Stimulated activated CD8-positive, alpha-beta memory T cell treated with anti-CD3 and anti-CD28 coated beads, Interleukin-4, amount 100 ng/mL, for 48 hours (primary cell): ENCODE measurements around the gene MTERF2.

ENCODE experiments used
- DNase-seq: peaks from one replicate; pipeline ENCODE4 v3.0.0-alpha.2; 2020

Gene MTERF2

DNA sequence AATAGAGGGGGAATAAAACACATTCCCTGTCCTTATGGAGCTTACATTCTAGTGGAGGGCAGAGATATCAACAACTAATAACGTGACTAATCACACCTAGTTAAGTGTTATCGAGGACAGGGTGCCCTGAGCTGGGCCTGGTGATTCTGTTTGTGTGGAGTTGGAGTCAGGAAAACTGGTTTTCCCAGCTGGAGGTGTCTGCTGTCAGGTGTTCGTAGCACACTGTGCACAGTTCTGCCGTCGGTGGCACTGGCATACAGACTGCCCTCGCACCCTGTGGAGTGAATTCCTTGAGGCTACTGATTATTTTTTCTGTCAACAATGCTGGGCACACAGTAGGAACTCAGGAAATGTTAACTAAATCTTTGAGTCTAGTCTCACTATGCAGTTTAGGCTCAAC lies 900 bp upstream of the MTERF2 start:
- no peak for DNase-seq

DNA sequence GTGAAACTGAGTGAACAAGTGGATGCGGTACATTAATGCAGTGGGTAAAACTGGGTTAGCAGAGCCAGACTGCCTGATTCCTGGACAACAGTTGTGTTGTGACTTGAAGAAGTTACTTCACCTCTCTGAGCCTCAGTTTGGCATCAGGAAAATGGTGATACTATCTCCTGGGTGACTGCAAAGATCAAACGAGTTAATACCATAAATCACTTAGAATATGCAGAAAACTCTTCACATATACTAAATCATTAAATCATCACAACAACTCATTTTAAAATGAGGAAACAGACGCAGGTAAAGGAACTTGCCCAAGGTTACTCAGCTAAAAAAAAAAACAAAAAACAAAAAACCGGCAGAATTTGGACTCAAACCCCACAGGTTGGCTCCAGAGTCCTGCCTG lies 811 bp downstream of the MTERF2 start:
- no peak for DNase-seq

DNA sequence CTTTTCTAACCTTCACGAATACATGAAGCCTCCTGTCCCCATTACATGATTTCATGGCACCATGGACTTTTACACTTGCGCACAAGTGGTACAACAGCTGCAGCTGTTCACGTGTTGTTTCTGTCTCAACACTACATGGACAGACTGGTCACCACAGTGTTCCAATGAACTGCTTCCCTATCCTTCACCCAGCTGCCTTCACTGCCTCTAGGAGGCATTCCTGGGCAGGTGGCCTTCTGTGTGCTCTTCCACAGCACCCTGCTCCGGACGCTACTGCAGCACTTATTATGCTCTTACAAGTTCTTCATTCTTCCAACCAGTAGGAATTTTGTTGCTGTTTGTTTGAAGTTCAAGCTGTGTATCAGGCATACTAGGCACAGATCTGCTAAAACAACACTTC lies 1.5 kb downstream of the MTERF2 start:
- no peak for DNase-seq

DNA sequence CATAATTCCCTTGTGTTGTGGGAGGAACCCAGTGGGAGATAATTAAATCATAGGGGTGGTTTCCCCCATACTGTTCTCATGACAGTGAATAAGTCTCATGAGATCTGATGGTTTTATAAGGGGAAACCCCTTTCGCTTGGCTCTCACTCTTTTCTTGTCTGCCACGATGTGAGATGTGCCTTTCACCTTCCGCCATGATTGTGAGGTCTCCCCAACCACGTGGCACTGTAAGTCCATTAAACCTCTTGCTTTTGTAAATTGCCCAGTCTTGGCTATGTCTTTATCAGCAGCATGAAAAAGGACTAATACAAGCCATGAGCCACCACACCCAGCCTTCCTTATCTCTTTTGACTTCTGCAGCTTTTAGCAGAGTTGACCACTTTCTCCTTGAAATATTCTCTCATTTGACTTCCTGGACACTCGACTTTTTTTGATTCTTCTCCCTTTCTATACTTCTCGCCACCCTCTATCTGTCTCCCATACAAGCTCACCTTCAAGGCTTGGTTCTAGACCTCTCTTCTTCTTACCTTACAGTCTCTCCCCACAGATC lies 2.3 kb downstream of the MTERF2 start:
- no peak for DNase-seq

DNA sequence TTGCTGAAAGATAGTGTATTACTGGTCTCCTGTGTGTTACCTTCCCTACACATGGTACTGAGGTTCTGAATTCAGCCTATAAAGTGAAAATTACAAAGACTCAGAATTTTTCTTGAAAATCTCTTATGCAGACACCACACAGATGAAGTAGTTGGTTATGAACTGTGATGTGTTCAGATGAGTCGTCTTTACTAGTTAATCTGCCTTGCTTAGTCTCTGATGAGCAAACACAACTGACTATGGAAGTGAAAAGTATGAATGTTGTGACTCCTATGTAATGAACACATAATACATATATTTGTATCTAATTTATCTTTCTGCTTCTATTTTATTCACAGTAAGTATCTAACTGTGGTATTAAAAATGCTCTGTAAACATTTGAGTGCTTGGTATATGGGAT lies 4.7 kb downstream of the MTERF2 start:
- no peak for DNase-seq

DNA sequence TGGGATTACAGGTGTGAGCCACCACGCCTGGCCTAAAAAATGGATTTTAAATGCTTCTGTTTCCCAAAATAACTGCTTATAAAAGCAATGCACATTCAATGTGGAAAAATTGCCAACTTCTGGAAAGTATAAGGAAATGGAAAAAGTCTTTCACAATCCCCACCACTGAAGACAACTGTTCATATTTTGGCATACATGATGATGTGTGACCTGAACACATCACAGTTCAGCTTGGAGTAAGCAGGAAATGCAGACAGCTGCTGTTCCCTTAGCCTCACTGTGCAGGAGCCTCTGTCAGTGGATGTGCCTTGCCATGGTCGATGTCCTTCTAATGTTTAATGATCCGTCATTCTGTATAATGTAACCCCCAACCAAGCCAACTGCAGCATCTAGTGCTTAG lies 5.2 kb downstream of the MTERF2 start:
- no peak for DNase-seq

DNA sequence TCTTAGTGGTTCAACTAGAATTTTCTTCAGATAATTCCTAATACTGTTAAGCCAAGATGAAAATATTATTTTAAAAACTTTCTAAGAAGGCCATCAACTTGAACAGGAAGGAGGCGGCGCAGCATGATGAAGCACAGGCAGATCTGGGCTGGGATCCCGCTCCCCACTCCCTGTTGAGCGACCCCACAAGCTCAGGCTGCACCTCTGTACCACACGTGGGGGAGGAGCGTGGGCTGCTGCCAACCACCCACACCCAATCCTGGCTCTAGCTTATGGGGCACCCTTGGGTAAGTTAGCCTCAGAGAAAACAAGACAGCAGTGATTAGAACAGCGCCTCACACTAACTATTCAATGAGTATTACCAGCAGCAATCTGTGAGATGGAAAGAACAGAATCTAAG lies 6.0 kb downstream of the MTERF2 start:
- DNase-seq, result no peak

DNA sequence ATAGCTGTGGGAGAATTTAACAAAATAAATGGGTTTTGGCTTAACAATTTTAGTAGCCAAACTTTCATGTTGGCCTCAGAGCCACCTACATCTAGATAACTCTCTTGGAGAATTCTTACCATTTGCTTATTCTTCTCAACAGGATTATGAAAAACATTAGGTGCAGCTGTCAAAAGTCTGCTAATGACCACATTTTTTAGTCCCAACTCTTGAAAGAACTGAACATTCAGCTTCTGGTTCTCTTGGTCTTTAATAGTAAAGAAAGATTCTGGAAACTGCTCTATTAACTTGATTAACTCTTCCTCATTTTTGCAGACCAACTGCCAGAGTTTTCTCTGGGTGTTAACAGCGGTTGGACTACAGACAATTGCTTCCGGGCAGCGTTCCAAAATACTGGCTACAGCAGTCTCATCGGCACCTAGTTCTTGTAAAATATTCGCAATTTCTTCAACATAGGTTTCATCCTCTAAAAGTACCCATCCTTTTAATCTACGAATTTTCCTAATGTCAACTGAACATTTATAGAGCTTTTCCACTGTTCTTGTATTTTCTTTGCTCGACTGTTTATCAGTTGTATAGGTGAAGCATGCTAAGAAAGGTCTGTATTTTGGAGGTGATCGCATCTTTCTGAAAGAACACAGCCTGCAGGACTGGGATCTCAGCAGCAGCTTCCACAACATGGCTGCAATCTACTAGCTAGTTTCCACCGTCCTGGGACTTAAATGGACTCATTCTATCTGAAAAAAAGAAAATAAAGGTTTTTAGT lies 8.7 kb downstream of the MTERF2 start:
- no peak for DNase-seq

DNA sequence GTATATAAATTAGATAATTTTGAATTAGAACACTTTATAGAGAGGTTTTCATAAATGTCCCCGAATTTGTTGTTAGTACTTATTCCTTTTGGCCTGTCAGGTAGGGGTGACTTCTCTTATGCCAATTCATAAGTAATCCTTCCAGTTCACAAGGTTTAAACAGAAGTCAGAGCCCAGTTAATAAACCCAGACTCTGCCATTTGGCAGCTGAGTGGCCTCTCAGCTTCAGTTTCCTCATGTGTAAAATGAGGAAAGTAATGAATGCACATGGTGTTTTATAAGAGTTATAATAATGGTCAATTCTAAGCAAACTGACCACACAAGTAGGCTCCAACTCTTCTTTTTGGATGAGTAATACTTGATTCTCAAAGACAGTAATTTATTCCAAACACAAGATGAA lies 10.3 kb downstream of the MTERF2 start:
- DNase-seq, result no peak

DNA sequence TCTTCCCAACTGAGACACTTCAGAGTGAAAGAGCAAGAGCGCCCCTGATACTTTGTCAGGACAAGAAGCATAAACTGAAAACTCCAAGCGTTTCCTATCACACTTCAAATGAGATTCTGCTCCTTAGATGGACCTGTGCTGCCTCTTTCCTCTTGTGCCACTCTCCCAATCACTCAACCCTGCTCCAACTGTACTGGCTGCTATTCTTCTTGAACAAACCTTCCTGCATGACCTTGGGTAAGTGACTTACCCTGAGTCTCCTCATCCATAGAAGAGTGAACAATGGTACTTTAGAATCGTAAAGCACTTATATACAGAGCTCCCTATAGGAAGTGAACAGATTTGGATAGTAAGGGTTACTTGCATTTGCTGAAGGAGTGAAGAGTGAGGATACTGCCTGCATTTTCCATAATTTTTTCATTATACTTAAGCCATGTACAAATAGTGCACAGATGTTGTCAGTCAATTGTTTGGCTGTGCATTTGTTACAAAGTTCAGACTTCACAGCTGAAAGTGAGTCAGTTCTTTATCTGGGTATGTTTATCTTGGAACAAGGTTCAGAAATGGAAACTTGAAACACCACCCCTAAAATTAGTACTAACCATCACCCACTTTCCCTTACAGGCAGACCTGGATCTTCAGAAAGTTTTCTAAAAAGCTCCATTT lies 10.8 kb downstream of the MTERF2 start:
- no peak for DNase-seq

DNA sequence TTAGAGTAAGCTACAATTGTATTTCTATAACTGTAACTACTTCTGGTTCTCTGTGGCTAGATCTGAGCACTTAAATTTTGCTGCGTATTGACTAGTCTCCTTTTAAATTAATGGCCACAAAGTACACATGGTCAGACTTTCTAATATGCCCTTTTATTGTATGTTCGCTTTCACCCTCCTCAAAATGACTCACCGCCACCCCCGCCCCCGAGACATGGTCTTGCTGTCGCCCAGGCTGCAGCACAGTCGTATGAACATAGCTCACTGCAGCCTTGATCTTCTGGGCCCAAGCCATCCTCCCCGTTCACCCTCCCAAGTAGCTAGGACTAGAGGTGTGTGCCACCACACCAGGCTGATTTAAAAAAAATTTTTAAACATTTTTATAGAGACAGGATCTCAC lies 11.8 kb downstream of the MTERF2 start:
- no peak for DNase-seq

DNA sequence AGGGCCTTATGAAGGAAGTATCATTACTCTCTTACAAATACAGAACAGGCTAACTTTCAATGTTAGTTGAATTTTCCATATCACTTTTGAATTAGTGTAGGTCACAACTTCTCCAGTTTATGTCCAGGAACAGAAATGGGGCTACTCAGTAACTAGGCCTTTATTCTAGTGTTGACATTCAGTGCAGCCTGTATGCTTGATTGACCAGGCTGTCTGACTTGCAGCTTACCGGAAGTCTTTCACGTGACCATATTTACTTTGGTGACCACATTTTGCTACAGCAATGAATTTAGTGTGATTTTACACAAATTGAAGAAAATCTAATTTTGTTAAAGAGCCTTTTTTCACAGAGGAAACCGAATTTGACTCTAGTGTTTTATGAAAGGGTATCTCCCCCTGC lies 12.4 kb downstream of the MTERF2 start:
- no peak for DNase-seq

DNA sequence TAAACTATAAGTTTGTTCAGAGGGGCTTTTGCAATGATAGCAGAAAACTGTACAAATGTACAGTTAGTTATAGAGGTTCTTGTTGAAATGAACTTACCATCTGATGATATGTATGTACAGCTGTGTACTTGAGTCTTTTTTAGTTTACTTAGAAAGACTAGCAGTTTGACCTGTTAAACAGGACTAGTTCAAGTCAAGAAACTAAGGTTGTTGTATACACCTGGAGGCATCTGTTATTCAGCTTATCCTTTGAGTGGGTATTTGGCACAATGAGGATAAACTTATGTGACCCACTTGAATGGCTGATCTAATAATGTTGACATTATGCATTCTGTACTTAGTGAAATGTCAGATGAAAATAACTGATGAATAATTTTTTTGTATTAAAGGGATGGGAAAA lies 13.4 kb downstream of the MTERF2 start:
- no peak for DNase-seq

DNA sequence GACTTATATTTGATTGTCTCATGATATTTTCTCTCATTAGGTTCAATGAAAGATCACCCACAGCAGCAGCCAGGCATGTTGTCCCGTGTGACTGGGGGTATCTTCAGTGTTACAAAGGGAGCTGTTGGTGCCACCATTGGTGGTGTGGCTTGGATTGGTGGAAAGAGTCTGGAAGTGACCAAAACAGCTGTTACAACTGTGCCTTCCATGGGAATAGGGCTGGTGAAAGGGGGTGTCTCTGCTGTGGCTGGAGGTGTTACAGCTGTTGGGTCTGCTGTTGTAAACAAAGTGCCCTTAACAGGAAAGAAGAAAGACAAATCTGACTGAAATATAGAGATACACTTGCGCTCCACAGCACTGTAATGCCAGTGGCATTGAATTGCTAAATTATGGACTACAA lies 15.9 kb downstream of the MTERF2 start:
- no peak for DNase-seq

DNA sequence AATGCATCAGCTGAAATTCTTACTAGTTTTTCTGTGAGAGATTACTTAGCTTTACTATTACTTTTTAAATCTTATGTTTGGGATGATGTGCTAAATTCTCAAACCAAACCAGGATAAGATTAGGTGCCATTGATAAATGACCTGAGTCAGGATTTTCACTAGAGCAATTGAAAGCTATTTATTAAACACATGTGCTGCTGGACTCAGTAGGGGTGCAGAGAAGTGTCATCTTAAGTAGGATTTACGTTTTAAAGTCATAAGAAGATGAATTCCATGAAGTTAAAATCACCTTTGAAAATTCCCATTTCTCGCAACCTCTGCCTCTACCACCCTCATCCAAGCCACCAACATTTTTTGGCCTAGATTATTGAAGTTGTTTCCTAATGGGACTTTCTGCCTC lies 22.4 kb downstream of the MTERF2 start:
- no peak for DNase-seq

DNA sequence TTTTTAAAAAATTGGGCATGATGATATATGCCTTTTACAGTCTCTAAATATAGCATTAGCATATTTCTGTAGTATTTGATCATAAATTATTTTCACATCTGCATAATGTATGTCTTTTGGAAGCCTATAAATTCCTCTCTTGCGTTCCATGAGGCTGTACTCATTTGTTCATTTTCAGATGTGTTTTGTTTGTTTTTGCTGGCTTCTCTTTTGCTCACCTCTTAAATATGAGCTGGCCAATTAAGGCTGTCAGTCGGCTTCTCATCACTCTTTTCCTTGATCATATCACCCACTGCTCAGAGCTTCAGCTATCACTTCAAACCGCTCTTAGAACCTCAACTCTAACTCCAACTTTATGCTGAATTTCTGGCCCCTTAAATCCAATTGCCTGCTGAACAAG lies 24.7 kb downstream of the MTERF2 start:
- DNase-seq, result no peak

DNA sequence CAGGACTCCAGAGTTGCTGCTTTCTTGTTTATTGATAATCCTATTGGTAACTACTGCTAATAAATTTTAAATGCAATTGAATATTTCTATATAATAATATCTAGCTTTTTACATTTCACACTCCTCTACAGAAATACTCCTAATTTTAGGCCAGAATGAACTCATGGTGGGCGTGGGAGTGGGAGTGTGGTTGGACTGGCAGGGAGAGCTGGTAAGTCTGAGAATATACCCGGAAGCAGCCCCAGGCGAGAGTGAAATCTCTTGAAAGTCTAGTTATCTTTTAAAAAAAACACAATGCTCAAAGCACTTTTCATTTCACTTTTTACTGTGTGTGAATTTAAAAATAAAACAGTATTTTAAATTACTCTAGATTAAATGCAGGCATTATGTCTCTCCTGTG lies 26.5 kb downstream of the MTERF2 start:
- DNase-seq, result no peak

DNA sequence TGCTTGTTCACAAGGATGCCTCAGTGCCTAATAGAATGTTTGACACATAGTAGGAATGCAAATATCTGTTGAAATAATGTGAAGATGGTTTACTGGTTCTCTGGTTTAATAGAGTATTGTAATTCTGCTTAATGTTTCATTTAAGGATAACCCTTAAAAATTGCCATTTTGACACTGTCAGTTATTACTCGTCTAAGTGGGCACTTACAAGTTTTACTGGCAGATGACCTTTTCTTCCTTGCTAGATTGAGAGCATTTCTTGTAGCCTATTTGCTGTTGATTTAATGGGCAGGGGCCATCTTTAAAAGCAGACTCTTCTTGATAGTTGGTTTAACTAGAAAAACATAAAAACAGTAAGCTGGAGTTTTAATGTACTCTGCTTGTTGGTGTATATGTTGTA lies 29.4 kb downstream of the MTERF2 start:
- DNase-seq, result no peak

DNA sequence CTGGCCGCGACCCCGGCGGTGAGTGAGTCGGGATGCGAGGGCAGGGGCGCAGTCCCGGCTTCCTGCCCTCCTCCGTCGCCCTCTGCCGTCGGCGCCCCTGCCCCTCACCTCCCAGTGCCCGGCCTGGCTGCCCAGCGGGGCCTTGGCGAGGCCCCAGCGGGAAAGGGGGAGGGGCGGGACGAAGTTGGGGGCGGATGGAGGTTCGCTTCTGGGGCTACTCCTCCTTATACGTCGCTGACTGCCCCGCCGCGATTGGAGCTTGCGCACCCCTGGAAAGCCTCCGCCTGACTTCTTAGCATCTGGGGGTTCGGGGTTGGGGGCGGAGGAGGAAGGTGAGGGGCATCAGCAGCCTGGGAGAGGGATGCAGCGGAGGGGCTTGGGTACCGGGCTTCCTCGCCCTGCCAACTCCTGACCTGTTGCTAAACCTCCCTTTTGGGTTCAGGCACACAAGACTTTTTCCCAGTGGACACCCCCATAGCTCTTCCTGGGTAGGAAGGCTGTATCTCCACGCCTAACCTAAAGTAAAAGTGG lies 30.8 kb downstream of the MTERF2 start:
- DNase-seq, result peak; percentile 73

DNA sequence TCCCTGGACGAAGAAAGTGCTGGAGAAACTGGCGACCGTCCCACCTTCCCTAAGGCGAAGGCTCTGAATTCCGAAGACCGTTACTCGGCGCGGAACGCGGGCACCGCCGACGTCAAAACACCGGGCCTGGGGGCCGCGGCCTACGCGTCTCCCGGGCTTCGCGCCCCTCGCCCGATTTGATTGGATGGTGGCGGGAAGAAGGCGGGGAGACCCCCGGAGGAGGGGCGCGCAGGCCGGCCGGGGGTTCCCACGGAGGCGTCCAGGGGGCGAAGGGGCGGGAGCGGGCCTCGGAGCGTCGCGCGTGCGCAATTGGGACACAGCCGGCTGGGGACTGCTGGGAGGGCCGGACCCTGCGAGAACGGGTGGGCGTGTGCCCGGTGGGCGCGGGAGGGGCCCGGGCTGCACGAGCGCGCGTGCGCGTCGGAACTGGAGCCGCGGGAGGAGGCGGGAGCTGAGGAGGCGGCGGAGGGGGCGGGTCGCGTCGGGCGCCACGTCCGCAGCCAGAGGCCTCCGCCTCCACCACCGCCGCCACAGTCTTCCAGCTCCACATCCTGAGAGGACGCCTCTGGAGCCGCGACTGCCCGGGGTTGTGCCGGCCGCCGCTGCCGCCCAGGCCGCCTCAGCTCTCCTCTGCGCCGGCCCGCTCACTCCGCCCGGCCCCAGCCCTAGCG lies 31.4 kb downstream of the MTERF2 start, which contains the start of gene TMEM263:
TMEM263 (plus strand) TSS at position 531 of the 671 bp plus-strand sequence. CDS start 11,210 bp downstream, outside the sequence.
- peak; percentile 93 for DNase-seq

DNA sequence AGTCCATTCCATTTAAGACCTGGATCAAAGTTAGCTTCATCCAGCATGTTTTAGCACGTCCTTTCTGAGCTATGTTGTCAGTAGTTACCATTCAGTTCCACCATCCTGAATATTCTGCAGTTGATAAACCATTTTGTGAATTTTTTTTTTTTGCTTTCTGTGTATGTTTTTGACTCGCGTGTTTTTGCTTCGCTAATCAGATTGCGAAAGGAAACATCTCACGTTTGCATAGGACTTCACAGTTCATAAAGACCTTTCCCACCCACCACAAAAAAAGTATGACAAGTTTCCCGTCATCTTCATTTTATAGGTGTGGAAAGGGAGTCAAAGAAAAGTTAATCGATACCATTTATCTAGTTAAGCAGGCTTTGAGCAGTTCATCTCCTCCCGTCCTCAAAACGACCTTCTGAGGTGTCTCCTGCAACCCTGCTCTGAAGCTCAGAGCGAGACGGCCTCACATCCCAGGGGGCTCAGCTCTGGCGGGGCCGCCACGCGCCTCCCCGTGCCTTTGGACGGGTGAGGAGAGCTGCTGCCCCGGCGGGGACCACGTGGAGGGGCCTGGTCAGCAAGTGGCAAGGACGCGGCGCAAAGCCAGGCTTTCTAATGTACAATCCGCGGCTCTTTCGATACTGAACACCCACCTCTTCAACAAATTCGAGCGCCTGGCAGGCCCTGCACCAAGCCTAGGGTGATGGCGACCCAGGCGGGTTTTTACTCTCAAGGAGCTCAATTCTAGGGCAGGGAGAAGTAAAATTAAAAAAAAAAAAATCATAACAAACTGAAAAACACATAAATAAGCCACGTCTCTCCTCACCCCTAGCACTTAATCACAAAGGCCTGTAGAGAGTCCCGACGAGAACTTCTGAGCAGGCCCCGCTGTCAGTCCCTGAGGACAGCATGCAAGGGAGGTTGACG lies 32.2 kb downstream of the MTERF2 start:
- DNase-seq, result no peak
